Hepatocyte (in vitro differentiated cells): Measurements from ENCODE around the gene EFHD1. TPM values are rescaled to one million over a fixed set of nuclear protein-coding genes. Genes with fewer than 3 reads are reported as not detected.

Source experiments
- DNase-seq: peaks from one replicate; pipeline ENCODE4 v3.0.0-alpha.2; 2016; ENCODE audit warnings: low spot score
- H2AFZ ChIP-seq: fragments of 200-600 bp; sonication (generic); 2 replicates; pipeline ENCODE4 v1.6.0; 2016; ENCODE audit warnings: antibody characterized with exemption, mild to moderate bottlenecking
- H3K27ac ChIP-seq: fragments of 200-600 bp; sonication (generic); 2 replicates; pipeline ENCODE4 v1.5.1; 2016; ENCODE audit warnings: mild to moderate bottlenecking
- H3K27me3 ChIP-seq: fragments of 200-600 bp; sonication (generic); 2 replicates; pipeline ENCODE4 v1.6.1; 2016
- H3K36me3 ChIP-seq: fragments of 200-600 bp; sonication (generic); replicated peaks from 2 replicates; pipeline ENCODE4 v1.5.1; 2016; ENCODE audit warnings: low read depth; ENCODE audit not compliant: insufficient read depth
- H3K4me1 ChIP-seq: fragments of 200-600 bp; sonication (generic); 2 replicates; pipeline ENCODE4 v1.5.1; 2016; ENCODE audit warnings: mild to moderate bottlenecking, moderate library complexity; ENCODE audit not compliant: insufficient read depth
- H3K4me2 ChIP-seq: fragments of 200-600 bp; sonication (generic); 2 replicates; pipeline ENCODE4 v1.6.0; 2016
- H3K4me3 ChIP-seq: fragments of 200-600 bp; sonication (generic); 2 replicates; pipeline ENCODE4 v1.5.1; 2016; ENCODE audit warnings: mild to moderate bottlenecking
- H3K79me2 ChIP-seq: fragments of 200-600 bp; sonication (generic); 2 replicates; pipeline ENCODE4 v1.6.0; 2017; ENCODE audit warnings: mild to moderate bottlenecking
- H3K9me2 ChIP-seq: fragments of 200-600 bp; sonication (generic); replicated peaks from 2 replicates; pipeline ENCODE4 v1.6.0; 2017; ENCODE audit warnings: mild to moderate bottlenecking; ENCODE audit not compliant: insufficient read depth
- H3K9me3 ChIP-seq: fragments of 200-600 bp; sonication (generic); 2 replicates; pipeline ENCODE4 v1.5.1; 2016; ENCODE audit warnings: low read depth, mild to moderate bottlenecking
- H4K20me1 ChIP-seq: fragments of 200-600 bp; sonication (generic); 2 replicates; pipeline ENCODE4 v1.6.0; 2016; ENCODE audit warnings: mild to moderate bottlenecking; ENCODE audit not compliant: insufficient read depth, poor library complexity, severe bottlenecking
- EZH2 ChIP-seq: fragments of 200-600 bp; sonication (generic); IDR thresholded peaks from 2 replicates; pipeline ENCODE4 v1.6.1; 2016; ENCODE audit warnings: antibody characterized with exemption, mild to moderate bottlenecking, borderline replicate concordance
- EZH2phosphoT487 ChIP-seq: fragments of 200-600 bp; sonication (generic); IDR thresholded peaks from one replicate; pipeline ENCODE4 v1.6.1; 2018; ENCODE audit warnings: antibody characterized with exemption, mild to moderate bottlenecking, low read depth, moderate library complexity; ENCODE audit not compliant: unreplicated experiment, severe bottlenecking
- whole genome bisulfite sequencing: methylation state at CpG from one replicate; pipeline ENCODE4 v1.1.6; 2016; ENCODE audit warnings: low lambda C conversion rate; ENCODE audit errors: missing lambda C conversion rate; 5-methylcytosine and 5-hydroxymethylcytosine counted together
- polyA plus RNA-seq: library from polyadenylated mRNA; unstranded; fragments of >200 nt; fragmentation: Nextera tagmentation; extraction: Ambion mirVana; gene quantifications from 2 replicates; pipeline ENCODE4 v1.2.1, GENCODE V29; 2016
- total RNA-seq: library from RNA; depleted of rRNA; stranded (reverse); fragments of >200 nt; gene quantifications from 2 replicates; pipeline ENCODE4 v1.2.3, GENCODE V29; 2014
- TF ChIP-seq, protein P1 (sequence below): fragments of 200-600 bp; sonication (generic); IDR thresholded peaks from 2 replicates; pipeline ENCODE4 v1.5.1; 2016; ENCODE audit warnings: antibody characterized with exemption, mild to moderate bottlenecking; ENCODE audit not compliant: poor library complexity

The EFHD1 gene
- total and polyA plus RNA-seq, 2 experiments from 2014 or later = 3.0 to 6.7 TPM

DNA sequence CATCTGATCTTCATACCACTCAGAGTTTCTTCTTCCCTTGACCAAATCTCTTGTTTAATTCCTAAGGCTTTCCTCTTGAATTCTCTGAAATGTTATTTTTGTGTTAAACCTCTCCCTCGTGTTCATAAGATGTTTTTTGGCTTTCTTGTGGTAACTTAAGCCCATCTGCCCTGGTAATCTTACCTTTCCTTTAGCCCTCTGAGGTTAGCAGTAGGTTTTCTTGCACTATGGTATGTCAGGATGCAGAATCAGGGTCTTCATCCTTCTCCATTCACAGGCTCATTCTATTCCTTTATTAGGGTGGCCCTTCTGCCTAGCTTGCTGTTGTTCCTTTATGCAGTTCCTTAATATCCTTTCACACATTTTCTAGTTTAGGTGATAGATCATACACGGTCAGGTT, 87.9 kb downstream of the EFHD1 start:
- Histone ChIP-seq H3K79me2 (peaks cover 97% of the 10 kb centered on the region), H3K27me3 (no peaks in the 10 kb centered on the region)
- 89% methylated on average over 2 of the region's 2 CpGs for WGBS

DNA sequence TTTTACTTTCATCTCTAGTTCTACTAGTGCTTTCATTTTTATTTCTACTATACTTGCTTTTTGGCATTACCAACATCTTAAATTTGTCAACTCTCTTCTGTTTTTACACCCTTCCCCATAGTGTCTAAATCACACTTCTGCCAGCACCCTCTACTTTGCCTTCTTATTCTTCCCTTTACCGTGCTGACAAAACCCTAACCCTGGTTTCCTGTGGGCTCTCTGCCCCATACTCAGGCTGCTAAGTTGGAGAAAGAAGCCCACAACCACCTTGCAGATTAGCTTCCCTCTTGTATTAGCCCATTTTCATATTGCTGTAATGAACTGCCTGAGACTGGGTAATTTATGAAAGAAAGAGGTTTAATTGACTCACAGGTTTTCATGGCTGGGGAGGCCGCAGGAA, 88.5 kb downstream of the EFHD1 start:
- Histone ChIP-seq H3K9me3 (no peaks in the 10 kb centered on the region), H3K27me3 (no peaks in the 10 kb centered on the region), H3K4me3 (no peak overlapping the region), H3K9me2 (no peaks in the 10 kb centered on the region), H2AFZ (no peak overlapping the region), H4K20me1 (peaks cover 81% of the 10 kb centered on the region), H3K4me1 (no peaks in the 10 kb centered on the region), H3K27ac (no peak overlapping the region), H3K4me2 (no peak overlapping the region), H3K79me2 (peaks cover 97% of the 10 kb centered on the region), H3K36me3 (no peaks in the 10 kb centered on the region)
- 93% methylated on average over 2 of the region's 2 CpGs for WGBS
- no peak for DNase-seq
- no peak for TF ChIP-seq EZH2
- no peak for TF ChIP-seq EZH2phosphoT487
- TF ChIP-seq, protein P1, sequence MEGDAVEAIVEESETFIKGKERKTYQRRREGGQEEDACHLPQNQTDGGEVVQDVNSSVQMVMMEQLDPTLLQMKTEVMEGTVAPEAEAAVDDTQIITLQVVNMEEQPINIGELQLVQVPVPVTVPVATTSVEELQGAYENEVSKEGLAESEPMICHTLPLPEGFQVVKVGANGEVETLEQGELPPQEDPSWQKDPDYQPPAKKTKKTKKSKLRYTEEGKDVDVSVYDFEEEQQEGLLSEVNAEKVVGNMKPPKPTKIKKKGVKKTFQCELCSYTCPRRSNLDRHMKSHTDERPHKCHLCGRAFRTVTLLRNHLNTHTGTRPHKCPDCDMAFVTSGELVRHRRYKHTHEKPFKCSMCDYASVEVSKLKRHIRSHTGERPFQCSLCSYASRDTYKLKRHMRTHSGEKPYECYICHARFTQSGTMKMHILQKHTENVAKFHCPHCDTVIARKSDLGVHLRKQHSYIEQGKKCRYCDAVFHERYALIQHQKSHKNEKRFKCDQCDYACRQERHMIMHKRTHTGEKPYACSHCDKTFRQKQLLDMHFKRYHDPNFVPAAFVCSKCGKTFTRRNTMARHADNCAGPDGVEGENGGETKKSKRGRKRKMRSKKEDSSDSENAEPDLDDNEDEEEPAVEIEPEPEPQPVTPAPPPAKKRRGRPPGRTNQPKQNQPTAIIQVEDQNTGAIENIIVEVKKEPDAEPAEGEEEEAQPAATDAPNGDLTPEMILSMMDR = no peak

More for the DNA sequence above, 87.9 kb downstream of the EFHD1 start:
- H3K4me3 ChIP-seq = no peak overlapping the region
- no peak for TF ChIP-seq EZH2
- TF ChIP-seq, protein P1 = no peak
- TF ChIP-seq EZH2phosphoT487 = no peak
- no peak overlapping the region for H3K27ac ChIP-seq
- no peak overlapping the region for H3K4me2 ChIP-seq
- H3K9me3 ChIP-seq = no peaks in the 10 kb centered on the region
- H2AFZ ChIP-seq = no peak overlapping the region
- no peak for DNase-seq
- H3K36me3 ChIP-seq = no peaks in the 10 kb centered on the region
- H4K20me1 ChIP-seq = peaks cover 84% of the 10 kb centered on the region
- H3K4me1 ChIP-seq = no peaks in the 10 kb centered on the region
- H3K9me2 ChIP-seq = no peaks in the 10 kb centered on the region

DNA sequence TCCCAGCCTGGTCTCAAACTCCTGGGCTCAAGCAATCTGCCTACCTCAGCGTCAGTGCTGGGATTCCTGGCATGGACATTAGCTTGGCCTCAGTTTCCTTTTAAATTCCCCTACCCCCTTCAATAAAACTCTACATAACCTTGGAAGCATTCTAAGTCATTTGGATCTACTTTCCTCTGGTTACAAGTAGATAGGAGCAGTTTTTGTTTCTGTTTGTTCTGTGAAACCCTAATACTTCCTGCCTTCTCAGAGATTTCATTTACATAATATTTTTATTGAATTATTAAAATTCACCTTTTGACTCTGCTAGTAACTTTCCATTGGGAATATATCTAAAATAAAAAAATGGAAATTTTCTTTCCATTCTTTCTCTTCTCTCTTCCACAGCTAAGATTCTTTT, 89.6 kb downstream of the EFHD1 start:
- peaks cover 97% of the 10 kb centered on the region for H3K79me2 ChIP-seq

More for the DNA sequence above, 89.6 kb downstream of the EFHD1 start:
- WGBS = 93% methylated on average over 1 of the region's 1 CpG
- H3K4me3 ChIP-seq = no peak overlapping the region
- H3K9me3 ChIP-seq = no peaks in the 10 kb centered on the region
- no peak overlapping the region for H2AFZ ChIP-seq
- H4K20me1 ChIP-seq = peaks cover 79% of the 10 kb centered on the region
- H3K4me2 ChIP-seq = no peak overlapping the region
- H3K27ac ChIP-seq = no peak overlapping the region
- DNase-seq = no peak
- no peaks in the 10 kb centered on the region for H3K4me1 ChIP-seq
- TF ChIP-seq EZH2 (no peak), EZH2phosphoT487 (no peak)
- TF ChIP-seq, protein P1 = no peak
- H3K27me3 ChIP-seq = no peaks in the 10 kb centered on the region
- no peaks in the 10 kb centered on the region for H3K9me2 ChIP-seq
- H3K36me3 ChIP-seq = no peaks in the 10 kb centered on the region
